Activated CD4-positive, alpha-beta T cell treated with anti-CD3 and anti-CD28 coated beads for 24 hours (primary cell): ENCODE data around the gene MXD4.
A peak's percentile ranks its signal among the peaks of the same experiment; 100 is the strongest.

Experiments
- DNase-seq, 2 donors: peaks; one replicate each; pipeline ENCODE4 v3.0.0-alpha.2; 2020; ENCODE audit warnings: low read depth in 2 of 2

MXD4 gene

DNA sequence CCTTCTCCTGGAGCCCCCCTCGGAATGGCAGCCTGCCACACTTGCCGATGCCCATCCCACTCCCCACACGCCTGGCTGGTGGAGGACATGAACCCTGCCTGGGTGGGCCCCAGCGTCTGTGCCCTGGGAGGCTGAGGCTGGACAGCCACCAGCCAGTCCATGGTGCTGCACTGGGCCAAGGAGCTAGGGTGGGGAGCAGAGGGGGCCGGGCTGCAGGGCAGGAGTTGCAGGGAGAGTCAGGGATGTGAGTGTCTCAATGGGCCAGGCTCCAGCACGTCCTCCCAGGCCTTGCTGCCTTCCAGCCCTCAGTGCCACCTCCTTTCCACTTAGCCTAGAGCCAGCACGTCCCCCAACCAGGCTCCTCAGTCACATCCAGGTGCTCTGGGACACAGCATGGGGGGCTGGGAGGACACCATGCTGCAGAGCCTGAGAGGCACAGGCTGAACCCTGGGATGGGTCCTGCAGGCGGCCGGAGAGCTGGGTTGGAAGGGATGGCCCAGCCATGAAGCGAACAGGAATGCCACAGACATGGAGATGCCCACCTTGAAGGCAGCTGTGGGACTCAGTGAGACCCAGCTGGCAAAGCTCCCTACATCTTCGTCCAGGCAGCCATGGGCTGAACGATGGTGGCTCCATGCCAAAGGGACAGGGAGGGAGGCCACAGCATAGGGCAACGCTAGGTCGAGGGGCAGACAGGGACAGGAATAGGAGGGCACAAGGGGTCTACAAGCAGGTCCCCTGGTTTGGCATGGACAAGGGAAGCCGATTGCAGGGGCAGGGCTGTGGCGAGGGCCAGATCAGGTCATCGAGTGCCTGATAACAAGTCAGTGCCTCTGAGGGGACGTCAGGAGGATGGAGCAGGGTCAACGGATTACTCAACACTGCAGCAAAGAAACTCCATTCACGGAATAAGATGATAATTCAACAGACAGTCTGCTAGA lies 30.1 kb upstream of the MXD4 start:
- no peak for DNase-seq

DNA sequence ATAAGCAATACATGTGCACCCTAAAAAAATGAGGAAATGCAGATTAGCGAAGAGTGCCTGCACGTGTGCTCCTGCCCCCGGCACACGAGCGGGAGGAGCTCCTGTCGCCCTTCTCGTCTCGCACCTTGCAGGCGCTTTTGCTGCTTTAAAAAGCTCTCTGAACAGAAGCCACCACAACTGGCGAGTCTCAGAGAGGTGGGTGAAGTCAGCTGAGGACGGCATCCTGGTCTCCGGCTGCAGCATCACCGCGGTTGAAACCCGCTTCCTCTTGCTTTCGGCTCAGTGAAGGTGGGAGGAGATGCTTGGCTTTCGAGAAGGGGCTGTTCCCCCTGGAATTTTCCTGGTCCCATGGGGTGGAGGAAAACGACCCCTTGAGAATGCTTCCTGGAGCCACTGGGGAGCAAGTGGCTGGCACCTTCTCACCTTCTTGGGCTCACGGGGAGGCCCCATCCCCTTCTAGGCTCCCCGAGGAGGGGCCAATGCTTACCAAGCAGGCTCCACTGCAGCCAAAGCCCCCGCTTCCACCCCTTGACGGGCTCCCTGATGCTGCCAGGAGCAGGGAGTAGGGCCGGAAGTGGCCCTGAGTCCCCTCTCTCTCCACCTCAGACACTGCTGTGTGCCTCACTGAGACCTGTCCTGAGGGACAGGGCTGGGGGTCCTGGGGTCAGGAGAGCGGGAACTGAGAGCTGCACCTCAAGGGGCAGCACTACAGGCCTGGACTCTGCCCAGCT lies 29.2 kb upstream of the MXD4 start:
- peak in 1 of 2 donors; percentile 20 for DNase-seq

DNA sequence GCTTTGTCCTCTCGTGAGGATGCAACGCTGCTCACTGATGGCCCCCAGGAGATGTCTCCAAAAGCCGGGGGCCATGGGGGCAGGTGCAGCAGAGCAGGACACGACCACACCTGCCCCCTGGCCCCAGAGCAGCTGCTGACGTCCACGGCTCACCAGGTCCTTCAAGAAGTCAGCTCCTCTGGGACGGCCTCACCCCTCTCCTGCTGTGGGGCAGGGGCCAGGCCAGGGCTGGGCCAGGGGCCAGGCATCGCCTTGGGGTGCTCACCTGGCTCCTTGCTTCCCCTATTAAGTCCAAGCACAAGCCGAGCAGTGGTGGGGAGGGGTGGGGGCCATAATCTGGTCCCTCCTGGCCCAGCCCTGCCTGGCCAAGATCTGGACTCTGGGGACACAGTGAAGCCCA lies 28.6 kb upstream of the MXD4 start:
- no peak for DNase-seq

DNA sequence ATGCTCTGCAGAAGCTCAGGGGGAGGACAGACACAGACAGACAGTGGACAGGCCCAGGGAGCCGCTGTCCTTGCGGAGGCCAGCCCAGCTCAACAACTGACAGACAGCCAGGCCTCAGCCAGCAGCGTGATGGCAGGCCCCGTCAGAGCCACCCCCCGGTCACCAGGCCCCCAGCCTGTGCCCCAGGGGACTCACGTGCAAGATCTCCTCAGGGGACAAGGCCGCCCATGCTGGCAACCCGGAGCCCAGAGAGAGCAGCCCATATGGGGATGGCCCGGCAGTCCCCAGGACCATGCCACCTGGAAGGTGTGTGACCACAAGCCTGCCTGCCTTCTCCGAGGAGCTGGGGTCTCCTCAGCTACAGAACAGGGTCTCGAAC lies 28.0 kb upstream of the MXD4 start:
- DNase-seq = no peak

DNA sequence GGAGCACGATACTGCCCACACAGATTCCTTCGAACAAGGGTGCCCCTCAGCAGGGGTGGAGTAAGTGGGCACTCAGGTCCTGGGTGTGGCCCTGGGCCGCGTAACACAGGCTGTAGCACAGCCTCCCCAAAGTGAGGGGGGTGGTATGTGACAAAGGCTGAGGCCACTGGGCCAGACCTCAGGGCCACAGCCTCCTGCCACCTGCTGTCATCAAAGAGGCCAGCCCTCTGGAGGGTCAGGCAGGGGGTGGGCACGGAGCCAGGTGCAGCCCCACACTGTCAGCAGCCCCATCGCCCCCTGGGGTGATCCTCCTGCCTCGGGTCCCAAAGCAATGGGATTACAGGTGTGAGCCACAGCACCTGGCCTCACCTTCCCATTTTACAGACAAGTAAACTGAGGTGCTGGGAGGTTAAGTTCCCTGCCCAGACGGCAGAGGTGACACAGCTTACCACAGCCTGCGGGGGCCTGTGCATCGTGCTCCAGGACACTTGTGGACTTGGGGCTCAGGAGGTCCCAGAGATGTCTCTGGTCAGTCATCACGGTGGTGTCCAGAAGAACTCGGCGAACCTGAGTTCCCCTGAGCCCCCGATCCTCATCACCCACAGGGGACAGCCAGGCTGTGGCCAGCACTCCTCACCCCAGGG lies 27.5 kb upstream of the MXD4 start:
- no peak for DNase-seq

DNA sequence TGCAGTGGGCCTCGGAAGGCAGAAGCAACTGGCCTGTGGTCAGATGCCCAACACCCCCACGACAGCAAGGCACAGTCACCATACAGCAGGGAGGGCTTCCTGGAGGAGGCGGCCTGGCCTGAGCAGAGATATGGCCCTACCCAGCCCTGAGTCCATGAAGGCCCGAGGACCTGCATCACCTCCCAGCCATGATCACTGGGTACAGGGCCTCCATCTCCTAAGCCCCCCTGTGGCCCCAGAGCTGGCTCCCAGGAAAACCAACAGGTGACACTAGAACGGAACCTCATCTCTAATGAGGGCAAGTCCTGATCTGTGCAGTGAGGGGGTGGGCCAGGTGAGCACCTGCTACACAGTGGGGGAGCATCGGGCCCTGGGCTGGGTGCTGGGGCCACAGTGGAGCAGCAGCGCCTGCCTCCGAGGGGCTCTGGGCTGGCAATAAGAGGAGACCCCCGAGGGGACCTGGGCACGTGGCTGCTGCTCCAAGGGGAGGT lies 26.2 kb upstream of the MXD4 start:
- DNase-seq = no peak

DNA sequence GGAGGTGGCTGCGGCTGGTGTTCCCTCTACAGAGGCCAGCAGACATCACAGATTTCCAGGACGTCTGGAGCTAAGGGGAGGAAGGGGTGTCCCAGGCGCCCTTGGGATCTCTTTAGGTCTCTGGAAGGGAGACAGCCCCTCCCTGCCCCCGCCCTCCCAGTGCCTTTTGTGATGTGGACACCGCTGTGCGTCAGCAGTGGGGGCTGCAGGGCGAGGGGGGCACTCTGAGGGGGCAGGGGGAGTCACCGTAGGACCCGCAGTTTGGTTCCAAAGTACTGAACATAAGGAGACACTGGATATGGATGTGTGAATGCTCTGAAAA lies 25.6 kb upstream of the MXD4 start:
- no peak for DNase-seq

DNA sequence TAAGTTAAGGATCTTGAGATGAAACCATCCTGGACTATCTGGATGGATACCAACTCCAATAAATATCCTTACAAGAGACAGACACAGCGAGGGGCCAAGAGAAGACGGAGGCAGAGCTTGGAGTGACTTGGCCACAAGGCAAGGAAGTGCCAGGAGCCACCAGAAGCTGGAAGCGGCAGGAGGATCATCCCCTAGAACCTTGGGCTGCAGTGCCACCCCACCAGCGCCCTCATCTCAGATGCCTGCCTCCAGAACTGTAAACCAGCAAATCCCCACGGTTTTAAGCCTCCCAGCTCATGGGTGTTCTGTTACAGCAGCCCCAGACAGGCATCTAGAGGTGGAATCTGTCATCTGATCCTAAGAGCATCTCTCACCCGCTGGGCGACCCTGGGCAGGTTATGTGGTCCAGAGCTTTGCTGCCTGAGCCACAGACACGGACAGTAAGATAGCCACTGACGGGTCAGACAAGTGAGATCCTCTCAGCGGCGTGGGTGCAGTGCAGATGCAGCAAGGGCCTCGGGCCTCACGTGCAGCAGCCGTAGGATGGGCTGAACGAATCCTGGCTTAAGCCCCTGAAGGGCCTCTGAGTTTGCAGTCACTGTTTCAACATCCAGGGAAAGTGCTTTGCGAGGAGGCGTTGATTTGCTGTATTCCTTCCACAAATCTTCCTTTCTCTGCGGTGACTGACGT lies 25.1 kb upstream of the MXD4 start:
- no peak for DNase-seq

DNA sequence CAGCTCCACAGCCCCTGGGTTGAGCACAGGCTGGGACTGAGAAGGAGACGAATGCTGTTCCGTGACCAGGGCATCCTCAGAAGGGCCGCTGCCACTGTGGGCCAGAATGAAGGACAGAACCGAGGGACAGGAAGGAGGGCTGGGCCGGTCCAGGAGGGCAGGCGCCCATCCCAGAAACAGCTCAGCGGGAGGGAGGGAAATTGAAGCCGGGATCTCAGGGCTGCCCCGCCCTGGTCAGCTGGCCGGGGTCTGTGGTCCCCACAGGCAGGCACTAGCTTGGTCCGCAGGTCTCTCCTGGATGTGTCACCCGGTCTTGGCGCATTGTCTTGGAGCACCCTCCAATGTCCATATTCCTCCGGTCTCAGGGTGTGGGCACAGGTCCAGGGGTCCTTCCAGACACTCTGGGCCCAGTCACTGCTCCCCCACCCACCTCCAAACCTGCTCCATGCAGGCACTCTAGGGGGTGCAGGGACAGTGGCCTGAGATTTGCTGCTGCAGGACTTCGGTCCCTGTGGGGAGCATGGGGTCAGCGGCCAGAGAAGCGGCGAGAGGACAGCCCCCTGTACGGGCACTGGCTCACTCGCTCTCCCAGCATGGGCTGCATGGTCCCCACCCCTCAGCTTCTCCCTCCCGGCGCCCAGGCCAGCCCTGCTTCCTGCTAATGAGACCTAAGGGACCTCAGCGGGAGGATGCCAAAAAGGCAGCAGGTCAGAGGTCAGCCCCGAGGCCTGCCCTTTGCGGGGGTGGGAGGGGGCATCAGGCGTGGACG lies 23.9 kb upstream of the MXD4 start:
- DNase-seq = no peak

DNA sequence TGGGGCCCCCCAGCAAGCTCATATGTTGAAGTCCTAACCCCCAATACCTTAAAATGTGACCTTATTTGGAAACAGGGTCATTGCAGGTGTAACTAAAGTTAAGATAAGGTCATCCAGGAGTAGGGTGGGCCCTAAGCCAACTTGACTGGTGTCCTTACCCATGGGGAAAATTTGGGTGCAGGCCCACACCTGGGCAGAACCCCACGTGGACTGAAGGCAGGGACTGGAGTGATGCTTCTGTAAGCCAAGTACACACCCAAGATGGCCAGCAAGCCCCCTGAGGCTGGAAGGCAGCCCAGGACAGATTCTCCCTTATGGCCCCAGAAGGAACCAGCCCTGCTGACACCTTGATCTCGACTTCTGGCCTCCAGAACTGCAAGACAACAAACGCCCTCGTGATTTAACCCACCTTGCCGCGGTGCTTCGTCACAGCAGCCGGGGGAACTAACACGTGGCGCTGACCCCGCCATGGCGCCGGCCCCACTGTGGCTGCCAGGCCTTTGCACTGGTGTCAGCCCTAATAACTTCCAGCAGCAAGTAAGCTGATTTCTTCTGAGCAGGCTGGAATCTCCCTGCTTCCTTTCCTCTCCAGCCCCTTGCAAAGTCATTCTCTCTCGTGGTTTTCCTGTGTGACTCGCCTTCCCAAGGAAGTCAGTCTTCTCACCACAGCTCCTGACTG lies 23.2 kb upstream of the MXD4 start:
- no peak for DNase-seq

DNA sequence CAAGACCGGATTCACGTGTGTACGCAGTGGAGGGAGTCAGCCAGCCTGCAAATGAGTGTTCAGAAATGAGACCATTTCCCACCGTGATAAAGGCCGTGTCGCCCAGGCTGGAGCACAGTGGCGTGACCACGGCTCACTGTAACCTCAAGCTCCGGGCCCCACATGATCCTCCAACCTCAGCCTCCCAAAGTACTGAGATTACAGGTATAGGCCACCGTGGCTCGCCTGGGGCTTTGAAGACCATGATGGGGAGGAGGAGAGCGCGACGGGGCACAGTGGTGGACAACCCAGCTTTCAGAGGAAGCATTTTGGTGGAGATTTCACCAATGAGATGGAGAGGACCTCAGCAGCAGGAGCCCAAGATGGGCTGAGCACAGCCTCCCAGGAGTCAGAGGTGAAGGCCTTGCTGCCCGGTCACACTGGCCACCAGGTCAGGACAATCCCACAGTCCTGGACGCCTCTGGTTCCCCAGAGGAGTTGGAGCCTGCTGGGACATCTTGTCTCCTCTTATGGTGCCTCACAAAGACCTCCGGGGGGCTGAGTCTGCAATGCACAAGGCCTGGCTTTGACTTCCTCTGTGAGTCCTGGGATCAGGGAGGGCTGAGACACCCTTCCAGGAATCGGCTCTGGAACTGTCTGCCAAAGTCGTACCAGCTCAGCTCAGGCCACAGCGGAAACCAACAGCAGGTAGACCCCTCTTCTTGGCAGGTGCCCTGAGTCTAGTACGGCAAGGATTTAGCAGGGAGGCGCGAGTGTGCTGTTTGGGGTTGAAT lies 22.4 kb upstream of the MXD4 start:
- no peak for DNase-seq

DNA sequence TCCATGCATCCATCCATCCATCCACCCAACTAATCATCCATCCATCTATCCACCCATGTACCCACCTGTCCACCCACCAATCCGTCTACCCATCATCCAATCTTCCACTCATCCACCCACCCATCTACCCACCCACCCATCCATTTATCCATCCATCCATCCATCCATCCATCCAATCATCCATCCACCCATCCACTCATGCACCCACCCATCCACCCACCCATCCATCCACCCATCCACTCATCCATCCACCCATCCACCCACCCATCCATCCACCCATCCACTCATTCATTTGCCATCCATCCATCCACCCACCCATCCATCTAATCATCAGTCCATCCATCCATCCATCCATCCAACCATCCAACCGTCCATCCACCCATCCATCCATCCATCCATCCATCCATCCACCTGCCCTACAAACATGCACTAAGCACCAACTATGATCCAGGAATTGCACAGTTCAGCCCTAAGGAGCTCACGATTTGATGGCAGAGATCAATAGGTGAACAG lies 21.3 kb upstream of the MXD4 start:
- DNase-seq = no peak

DNA sequence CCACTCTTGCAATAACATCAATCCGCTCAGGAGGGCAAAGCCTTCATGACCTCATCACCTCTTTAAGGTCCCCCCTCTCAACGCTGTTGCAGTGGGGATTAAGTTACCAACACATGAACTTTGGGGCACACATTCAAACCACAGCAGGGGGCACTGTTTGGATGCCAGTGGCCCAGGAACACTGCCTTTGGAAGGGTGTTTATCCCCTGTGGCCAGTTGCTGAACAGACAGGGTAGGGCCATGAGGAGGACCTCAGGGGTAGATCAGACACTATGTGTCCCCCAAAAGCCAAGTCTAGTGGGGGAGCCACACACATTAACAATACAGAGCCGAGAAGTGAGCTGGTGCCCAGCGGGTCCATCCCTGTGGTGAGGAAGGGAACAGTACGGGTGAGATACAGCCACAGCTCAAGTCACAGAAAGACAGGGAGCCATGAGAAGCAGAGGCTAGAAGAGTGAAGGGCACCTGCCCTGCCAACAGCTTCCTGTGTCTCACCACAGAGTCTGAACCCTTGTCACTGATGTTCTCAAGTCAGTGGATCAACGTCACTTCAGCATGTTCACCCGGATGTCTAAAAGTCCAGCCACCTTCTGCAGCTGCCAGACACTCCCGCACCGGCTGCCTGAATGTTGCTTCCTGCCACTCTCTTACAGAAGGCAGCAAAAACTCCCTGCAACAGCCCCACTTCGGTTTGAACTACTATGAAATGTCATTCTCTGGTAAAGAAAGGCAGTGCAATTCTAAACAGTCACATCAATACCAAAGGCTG lies 19.9 kb upstream of the MXD4 start:
- DNase-seq = peak in 1 of 2 donors; percentile 36

DNA sequence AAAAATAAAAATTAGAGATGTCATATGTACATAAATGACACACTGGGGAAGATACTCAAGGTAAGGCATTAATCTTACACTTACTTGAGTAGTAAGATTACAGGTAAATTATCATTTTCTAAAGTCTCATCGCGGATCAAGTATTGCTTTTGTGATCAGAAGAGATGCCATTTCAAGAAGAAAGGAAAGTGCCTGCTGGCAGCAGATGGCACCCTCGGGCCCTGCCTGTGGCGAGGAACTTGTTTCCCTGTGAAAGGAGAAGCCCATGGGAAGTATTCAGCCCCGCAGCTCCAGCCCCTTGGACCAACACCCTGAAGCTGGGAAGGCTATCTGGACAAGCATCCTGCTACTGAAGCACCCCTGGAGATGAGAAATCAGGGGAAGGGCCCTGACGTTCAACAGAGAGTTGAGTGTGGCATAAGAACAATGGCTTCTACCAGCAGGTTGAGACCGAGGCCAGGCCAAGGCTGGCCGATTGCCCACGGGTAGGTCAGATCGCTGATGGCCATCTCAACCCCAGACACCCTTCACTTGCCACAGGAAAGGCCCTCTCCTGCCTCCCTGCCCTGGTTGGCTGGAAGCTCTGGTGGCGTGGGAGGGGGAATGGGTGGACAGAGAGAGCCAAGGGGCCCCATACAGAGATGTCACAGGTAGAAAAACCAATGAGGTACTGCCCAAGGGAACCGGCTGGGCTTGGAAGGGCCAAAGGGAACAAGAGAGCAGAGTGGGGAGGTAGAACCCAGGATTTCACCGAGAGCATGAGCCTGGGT lies 18.8 kb upstream of the MXD4 start:
- DNase-seq = no peak

DNA sequence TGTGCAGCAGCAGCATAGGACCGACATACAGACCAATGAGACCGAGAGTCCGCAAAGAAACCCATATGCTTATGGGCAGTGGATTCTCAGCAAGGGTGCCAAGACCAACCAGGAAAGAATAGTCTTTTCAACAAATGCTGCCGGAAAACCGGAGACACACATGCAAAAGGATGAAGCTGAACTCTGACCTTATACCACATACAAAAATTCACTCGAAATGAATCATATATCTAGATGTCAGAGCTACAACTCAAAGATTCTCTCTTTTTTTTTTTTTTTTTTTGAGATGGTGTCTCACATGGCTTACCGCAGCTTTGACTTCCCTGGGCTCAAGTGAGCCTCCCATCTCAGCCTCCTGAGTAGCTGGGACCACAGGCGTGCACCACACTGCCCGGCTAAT lies 16.0 kb upstream of the MXD4 start:
- no peak for DNase-seq

DNA sequence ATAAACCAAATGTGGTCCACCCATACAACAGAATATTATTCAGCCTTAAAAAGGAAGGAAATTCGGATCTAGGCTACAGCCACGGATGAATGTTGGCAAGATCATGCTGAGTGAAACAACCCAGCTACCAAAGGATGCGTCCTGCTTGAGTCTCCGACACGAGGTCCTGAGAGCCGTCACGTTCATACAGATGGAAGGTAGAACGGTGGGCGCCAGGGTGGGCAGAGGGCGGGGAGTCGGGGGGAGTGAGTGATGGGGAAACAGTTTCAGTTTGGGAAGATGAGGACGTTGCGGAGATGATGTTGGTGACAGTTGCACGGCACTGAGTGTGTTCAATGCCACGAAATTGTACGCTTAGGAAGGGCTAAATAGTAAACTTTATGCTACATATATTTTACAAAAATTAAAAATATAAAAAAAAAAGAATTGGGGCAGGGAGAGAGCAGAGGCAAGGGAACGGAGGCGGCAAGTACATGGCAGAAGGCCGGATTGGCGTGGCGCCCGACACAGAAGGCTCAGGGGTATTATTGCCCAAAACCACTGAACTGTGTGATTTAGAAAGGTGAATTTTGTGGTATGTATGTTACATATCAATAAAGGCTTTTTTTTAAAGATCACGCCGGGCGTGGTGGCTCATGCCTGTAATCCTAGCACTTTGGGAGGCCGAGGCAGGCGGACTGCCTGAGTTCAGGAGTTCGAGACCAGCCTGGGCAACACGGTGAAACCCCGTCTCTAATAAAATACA lies 14.8 kb upstream of the MXD4 start:
- DNase-seq = no peak

DNA sequence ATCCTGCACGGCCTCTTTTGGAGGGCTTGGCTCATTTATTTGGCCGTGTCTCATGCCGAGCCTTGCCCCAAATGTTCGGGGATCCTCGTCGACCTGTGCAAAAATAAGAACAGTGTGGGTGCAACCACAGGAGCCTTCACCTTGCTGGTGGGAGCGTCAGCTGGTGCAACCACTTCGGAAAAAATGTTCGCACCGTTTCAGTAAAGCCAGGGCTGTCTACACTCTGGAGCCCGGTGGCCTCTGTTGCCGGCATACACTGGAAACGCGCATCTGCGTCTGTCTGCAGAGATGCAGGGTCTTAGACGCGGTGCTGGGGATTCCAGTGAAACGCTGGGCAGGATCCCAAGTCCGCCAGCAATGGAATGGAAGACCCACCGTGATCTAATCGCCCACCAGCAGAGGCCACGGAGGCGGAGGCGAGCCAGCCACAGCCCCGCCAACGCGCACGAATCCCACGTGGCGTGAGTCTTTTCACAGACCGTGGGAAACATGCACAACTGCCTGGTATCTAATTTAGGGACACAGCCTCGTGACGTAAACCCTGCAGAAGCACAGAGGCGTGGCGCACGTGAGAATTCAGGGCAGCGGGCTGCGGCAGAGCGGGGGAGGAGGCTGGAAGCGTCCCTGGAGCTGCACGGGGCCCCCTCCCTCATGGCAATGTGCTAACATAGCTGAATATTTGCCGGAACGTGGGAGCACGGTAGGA lies 13.8 kb upstream of the MXD4 start:
- no peak for DNase-seq
